HepG2 (cell line): ENCODE measurements around the gene FBXO2. TPM values are rescaled to one million over a fixed set of nuclear protein-coding genes. Genes with fewer than 3 reads are reported as not detected.

Source experiments
- AGO2 ChIP-seq: fragments of 200-400 bp; formaldehyde crosslinking; optimal IDR thresholded peaks from 2 replicates; pipeline ENCODE3; 2017; ENCODE audit warnings: mild to moderate bottlenecking, low read depth, low read length, moderate library complexity
- AKNA ChIP-seq: sonication (generic); formaldehyde crosslinking; IDR thresholded peaks from 2 replicates; pipeline ENCODE4 v1.4.0; 2020; ENCODE audit warnings: missing genetic modification reagents, borderline replicate concordance
- BCL6 ChIP-seq: IDR thresholded peaks from 2 replicates; pipeline ENCODE4 v1.6.1; 2016; ENCODE audit warnings: missing genetic modification reagents, missing compliant biosample characterization
- GMEB1 ChIP-seq: sonication (generic); formaldehyde crosslinking; IDR thresholded peaks from 2 replicates; pipeline ENCODE4 v1.5.1; 2020; ENCODE audit warnings: missing genetic modification reagents, mild to moderate bottlenecking, borderline replicate concordance
- HNF1B ChIP-seq: sonication (generic); formaldehyde crosslinking; IDR thresholded peaks from 2 replicates; pipeline ENCODE4 v1.5.1; 2020; ENCODE audit warnings: mild to moderate bottlenecking, moderate library complexity, missing genetic modification reagents
- PAX8 ChIP-seq: sonication (generic); formaldehyde crosslinking; IDR thresholded peaks from 2 replicates; pipeline ENCODE4 v1.8.0; 2022; ENCODE audit warnings: mild to moderate bottlenecking, missing genetic modification reagents, borderline replicate concordance
- SMAD9 ChIP-seq: sonication (generic); formaldehyde crosslinking; IDR thresholded peaks from 2 replicates; pipeline ENCODE4 v1.5.1; 2020; ENCODE audit warnings: mild to moderate bottlenecking, missing genetic modification reagents
- STAT6 ChIP-seq: sonication (generic); formaldehyde crosslinking; IDR thresholded peaks from 2 replicates; pipeline ENCODE4 v1.4.0; 2020; ENCODE audit warnings: missing genetic modification reagents, mild to moderate bottlenecking, borderline replicate concordance
- TFDP2 ChIP-seq: sonication (generic); formaldehyde crosslinking; IDR thresholded peaks from 2 replicates; pipeline ENCODE4 v1.4.0; 2020; ENCODE audit warnings: missing genetic modification reagents
- XBP1 ChIP-seq: sonication (generic); formaldehyde crosslinking; IDR thresholded peaks from 2 replicates; pipeline ENCODE4 v1.5.0; 2020; ENCODE audit warnings: missing genetic modification reagents
- ZNF256 ChIP-seq: sonication (generic); formaldehyde crosslinking; conservative IDR thresholded peaks from 2 replicates; pipeline ENCODE4 v1.4.0; 2020; ENCODE audit warnings: missing genetic modification reagents
- ZNF333 ChIP-seq: sonication (generic); formaldehyde crosslinking; IDR thresholded peaks from 2 replicates; pipeline ENCODE4 v1.4.0; 2020; ENCODE audit warnings: mild to moderate bottlenecking, missing genetic modification reagents, borderline replicate concordance
- ZNF446 ChIP-seq: sonication (generic); formaldehyde crosslinking; IDR thresholded peaks from 2 replicates; pipeline ENCODE4 v1.5.0; 2020; ENCODE audit warnings: mild to moderate bottlenecking, missing genetic modification reagents
- ZNF691 ChIP-seq: sonication (generic); formaldehyde crosslinking; IDR thresholded peaks from 2 replicates; pipeline ENCODE4 v1.4.0; 2020; ENCODE audit warnings: missing genetic modification reagents, low read depth, mild to moderate bottlenecking, borderline replicate concordance
- ZNF776 ChIP-seq: sonication (generic); formaldehyde crosslinking; IDR thresholded peaks from 2 replicates; pipeline ENCODE4 v1.4.0; 2020; ENCODE audit warnings: mild to moderate bottlenecking, missing genetic modification reagents
- polyA plus RNA-seq, 8 experiments: library from polyadenylated mRNA; depleted of rRNA in 3 of 8; stranded (reverse) in 7 of 8; unstranded in 1 of 8; fragments of >200 nt; fragmentation: Illumina TruSeq in 4 of 8; extraction: Trizol in 4 of 8; gene quantifications; 2 replicates each; pipeline versions ENCODE4 v1.2.1 to v1.2.3, GENCODE V29; 2011 to 2016; ENCODE audit warnings: low read depth in 4 of 8, missing spikeins in 1 of 8, mixed read lengths in 1 of 8; ENCODE audit not compliant: insufficient read depth in 1 of 8
- total RNA-seq, 5 experiments: library from RNA; depleted of rRNA; stranded (reverse); fragments of >200 nt; fragmentation: Illumina TruSeq; extraction: Trizol; gene quantifications; 2 replicates each; pipeline ENCODE4 v1.2.3, GENCODE V29; 2016; ENCODE audit warnings: low read depth in 1 of 5

FBXO2 gene
- total and polyA plus RNA-seq, 2 of the 13 experiments (the other 11 are each of a cell fraction or from before 2014, with no cell fraction given), result 79.3 to 112 TPM

GRCh38 chr1:11681071-11681771 lies 27.0 kb upstream of the FBXO2 start, which contains the start of gene MAD2L2 (continued):
- no peak for TF ChIP-seq AKNA (CRISPR knock-in tag)
- peak; percentile 81 for TF ChIP-seq GMEB1 (CRISPR knock-in tag)
- no peak for TF ChIP-seq AGO2
- no peak for TF ChIP-seq ZNF776 (CRISPR knock-in tag)
- TF ChIP-seq ZNF333 (CRISPR knock-in tag), result no peak
- no peak for TF ChIP-seq SMAD9 (CRISPR knock-in tag)
- TF ChIP-seq ZNF691 (CRISPR knock-in tag), result peak; percentile 83; the same call in 1 of the 2 replicates
- TF ChIP-seq TFDP2 (CRISPR knock-in tag), result 0 out of 2 replicates have a peak, but pooled peaks have one; percentile 60
- peak; percentile 87; the same call in 1 of the 2 replicates for TF ChIP-seq ZNF446 (CRISPR knock-in tag)
- TF ChIP-seq PAX8, result no peak
- TF ChIP-seq XBP1 (CRISPR knock-in tag), result no peak
- no peak for TF ChIP-seq HNF1B (CRISPR knock-in tag)
- TF ChIP-seq STAT6 (CRISPR knock-in tag), result no peak
- no peak for TF ChIP-seq BCL6 (CRISPR knock-in tag)
- no peak for TF ChIP-seq ZNF256 (CRISPR knock-in tag)
